Panc1 (cell line): ENCODE measurements around the gene PDCL3.

Experiments used
- CTCF ChIP-seq: fragments of 450-650 bp; IDR thresholded peaks from 2 replicates; pipeline ENCODE4 v1.5.1; 2017; ENCODE audit warnings: mild to moderate bottlenecking
- POLR2AphosphoS5 ChIP-seq: IDR thresholded peaks from 2 replicates; pipeline ENCODE4 v1.6.1; 2012; ENCODE audit warnings: mild to moderate bottlenecking, low read depth, low read length, moderate library complexity
- SIN3A ChIP-seq: IDR thresholded peaks from 2 replicates; pipeline ENCODE4 v1.6.1; 2012; ENCODE audit warnings: low read depth, mild to moderate bottlenecking, low read length, moderate library complexity, borderline replicate concordance; ENCODE audit not compliant: insufficient read depth
- TCF7L2 ChIP-seq: IDR thresholded peaks from 2 replicates; pipeline ENCODE4 v1.6.1; 2011; ENCODE audit warnings: mild to moderate bottlenecking, low read depth, low read length, inconsistent platforms

GRCh38 chr2:100614455-100615000 lies 51.7 kb downstream of the PDCL3 start:
- no peak for TF ChIP-seq CTCF
- TF ChIP-seq POLR2AphosphoS5: no peak
- no peak for TF ChIP-seq SIN3A
- no peak for TF ChIP-seq TCF7L2
